Right atrium auricular region (tissue), 2 donors: ENCODE results near the gene CIC. TPM values are rescaled to one million over a fixed set of nuclear protein-coding genes. Genes with fewer than 3 reads are reported as not detected.

Experiments used
- DNase-seq: peaks from one replicate; pipeline ENCODE4 v3.0.0-alpha.2; 2019; ENCODE audit warnings: low spot score
- H3K27ac ChIP-seq, 2 donors: fragments of 200-600 bp; sonication (generic); 1 replicate in 1 of 2; 2 replicates in 1 of 2; pipeline ENCODE4 v1.5.1; 2016 to 2019
- H3K27me3 ChIP-seq, 2 donors: fragments of 200-600 bp; sonication (generic); one replicate each; pipeline versions ENCODE4 v1.5.1 to v1.6.0; 2017 to 2019
- H3K36me3 ChIP-seq: fragments of 200-600 bp; sonication (generic); one replicate; pipeline ENCODE4 v1.5.1; 2016
- H3K4me1 ChIP-seq, 2 donors: fragments of 200-600 bp; sonication (generic); one replicate each; pipeline versions ENCODE4 v1.5.1 to v1.6.0; 2017 to 2019
- H3K4me3 ChIP-seq, 2 donors: fragments of 200-600 bp; sonication (generic); 1 replicate in 1 of 2; 2 replicates in 1 of 2; pipeline ENCODE4 v1.5.1; 2017 to 2019; ENCODE audit warnings: mild to moderate bottlenecking in 1 of 2, moderate library complexity in 1 of 2
- H3K9me3 ChIP-seq, 2 donors: fragments of 200-600 bp; sonication (generic); one replicate each; pipeline ENCODE4 v1.5.1; 2019
- total RNA-seq, 2 donors: library from RNA; depleted of rRNA; stranded (reverse); fragments of >200 nt; gene quantifications; one replicate each; pipeline ENCODE4 v1.1.0, GENCODE V29; 2016
- TF ChIP-seq, protein P1 (sequence below), 2 donors: fragments of 200-600 bp; sonication (generic); IDR thresholded peaks; one replicate each; pipeline ENCODE4 v1.5.1; 2019; ENCODE audit warnings: antibody characterized with exemption in 2 of 2

CIC gene
- total RNA-seq, 2 donors from 2014 or later, result 27.4 to 53.5 TPM

DNA sequence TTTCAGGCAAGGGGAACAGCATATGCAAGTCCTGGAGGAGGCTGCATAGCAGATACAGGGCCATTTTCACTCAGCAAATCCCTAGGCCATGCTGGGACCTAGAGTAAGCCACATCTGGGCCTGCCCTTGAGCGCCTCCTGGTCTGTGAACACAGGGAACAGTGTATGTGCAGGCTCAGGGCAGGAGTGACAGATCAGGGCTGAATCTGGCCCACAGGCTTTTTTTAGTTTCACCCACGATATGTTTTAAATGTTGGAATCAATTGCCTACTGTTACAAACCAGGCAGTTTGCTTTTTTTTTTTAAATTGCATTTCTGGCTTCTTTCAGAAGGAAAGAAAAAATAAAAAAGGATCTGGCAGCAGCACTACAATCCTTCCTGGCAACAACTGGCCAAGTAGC, 42.6 kb downstream of the CIC start:
- no peaks in the 10 kb centered on the region for H3K36me3 ChIP-seq
- no peaks in the 10 kb centered on the region for H3K9me3 ChIP-seq
- H3K4me3 ChIP-seq, result no peak overlapping the region
- no peaks in the 10 kb centered on the region for H3K27me3 ChIP-seq
- H3K4me1 ChIP-seq, result peaks cover 0 to 14% of the 10 kb centered on the region in 2 donors
- no peak for DNase-seq
- TF ChIP-seq, protein P1, sequence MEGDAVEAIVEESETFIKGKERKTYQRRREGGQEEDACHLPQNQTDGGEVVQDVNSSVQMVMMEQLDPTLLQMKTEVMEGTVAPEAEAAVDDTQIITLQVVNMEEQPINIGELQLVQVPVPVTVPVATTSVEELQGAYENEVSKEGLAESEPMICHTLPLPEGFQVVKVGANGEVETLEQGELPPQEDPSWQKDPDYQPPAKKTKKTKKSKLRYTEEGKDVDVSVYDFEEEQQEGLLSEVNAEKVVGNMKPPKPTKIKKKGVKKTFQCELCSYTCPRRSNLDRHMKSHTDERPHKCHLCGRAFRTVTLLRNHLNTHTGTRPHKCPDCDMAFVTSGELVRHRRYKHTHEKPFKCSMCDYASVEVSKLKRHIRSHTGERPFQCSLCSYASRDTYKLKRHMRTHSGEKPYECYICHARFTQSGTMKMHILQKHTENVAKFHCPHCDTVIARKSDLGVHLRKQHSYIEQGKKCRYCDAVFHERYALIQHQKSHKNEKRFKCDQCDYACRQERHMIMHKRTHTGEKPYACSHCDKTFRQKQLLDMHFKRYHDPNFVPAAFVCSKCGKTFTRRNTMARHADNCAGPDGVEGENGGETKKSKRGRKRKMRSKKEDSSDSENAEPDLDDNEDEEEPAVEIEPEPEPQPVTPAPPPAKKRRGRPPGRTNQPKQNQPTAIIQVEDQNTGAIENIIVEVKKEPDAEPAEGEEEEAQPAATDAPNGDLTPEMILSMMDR (IDR thresholded peaks at IDR 0.05), result no peak
- no peak overlapping the region for H3K27ac ChIP-seq

DNA sequence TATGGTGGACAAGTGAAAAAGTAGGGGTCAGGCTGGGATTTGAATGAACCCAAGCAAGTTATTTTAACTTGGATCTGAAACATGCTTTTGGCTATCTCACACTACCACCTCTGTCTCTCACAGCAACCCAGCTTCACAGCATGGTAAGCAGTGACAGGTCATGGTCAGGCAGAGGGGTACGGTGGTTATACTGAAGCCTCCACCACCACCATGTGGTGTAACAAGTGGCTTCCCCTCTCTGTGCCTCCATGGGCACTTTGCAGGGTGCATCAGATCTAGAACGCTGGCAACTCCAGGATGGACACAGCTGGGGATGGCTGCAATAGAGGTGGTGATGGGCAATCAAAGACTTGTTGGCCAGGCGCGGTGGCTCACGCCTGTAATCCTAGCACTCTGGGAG, 43.3 kb downstream of the CIC start:
- no peaks in the 10 kb centered on the region for H3K27me3 ChIP-seq
- H3K4me3 ChIP-seq, result no peak overlapping the region
- H3K4me1 ChIP-seq, result peaks cover 0 to 14% of the 10 kb centered on the region in 2 donors
- no peak for DNase-seq
- no peaks in the 10 kb centered on the region for H3K36me3 ChIP-seq
- no peaks in the 10 kb centered on the region for H3K9me3 ChIP-seq
- TF ChIP-seq, protein P1 (IDR thresholded peaks at IDR 0.05), result no peak
- H3K27ac ChIP-seq, result no peak overlapping the region

DNA sequence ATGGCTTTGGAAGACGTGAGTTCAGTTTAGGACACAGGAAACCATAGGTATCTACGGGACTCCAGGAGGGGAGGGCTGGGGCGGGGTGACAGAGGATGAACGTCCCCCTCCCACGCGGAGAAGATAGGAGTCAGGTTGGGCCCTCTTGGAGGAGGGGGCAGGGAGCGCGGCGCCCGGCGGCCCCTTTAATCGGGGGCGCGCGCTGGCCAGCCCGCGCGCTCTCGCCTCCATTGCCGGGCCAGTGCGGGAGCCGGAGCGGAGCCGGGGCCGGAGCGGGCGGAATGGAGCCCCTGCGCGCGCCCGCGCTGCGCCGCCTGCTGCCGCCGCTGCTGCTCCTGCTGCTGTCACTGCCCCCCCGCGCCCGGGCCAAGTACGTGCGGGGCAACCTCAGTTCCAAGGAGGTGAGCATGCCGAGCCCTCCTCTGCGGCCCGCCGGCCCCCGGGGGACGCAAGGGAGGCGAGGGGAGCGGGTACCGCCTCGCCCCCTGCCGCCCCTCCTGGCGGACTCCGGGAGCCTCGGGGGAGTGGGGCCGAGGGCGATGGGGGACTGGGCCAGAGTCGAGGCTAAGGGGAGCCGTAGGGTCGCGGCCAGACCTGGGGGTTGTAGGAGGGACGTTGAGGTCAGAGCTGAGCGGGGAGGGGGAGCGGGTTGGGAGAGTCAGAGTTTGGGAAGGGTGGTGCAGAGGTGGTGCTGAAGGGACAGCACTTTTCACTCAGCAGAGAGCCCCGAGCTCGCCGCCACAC, 44.2 kb downstream of the CIC start, which contains the start of gene TMEM145:
Gene TMEM145, plus strand, starts transcription at position 214 of the 744 bp plus-strand sequence. Its CDS starts 68 bp downstream, at position 282.
- peaks cover 0 to 14% of the 10 kb centered on the region in 2 donors for H3K4me1 ChIP-seq
- H3K36me3 ChIP-seq, result no peaks in the 10 kb centered on the region
- no peak for DNase-seq
- H3K27ac ChIP-seq, result no peak within 1 kb of the TSS
- peak within 1 kb of the TSS; percentile 50 to 57 for H3K4me3 ChIP-seq
- no peaks in the 10 kb centered on the region for H3K27me3 ChIP-seq
- H3K9me3 ChIP-seq, result no peaks in the 10 kb centered on the region
- TF ChIP-seq, protein P1 (IDR thresholded peaks at IDR 0.05), result peak in 1 of 2 donors; percentile 40

DNA sequence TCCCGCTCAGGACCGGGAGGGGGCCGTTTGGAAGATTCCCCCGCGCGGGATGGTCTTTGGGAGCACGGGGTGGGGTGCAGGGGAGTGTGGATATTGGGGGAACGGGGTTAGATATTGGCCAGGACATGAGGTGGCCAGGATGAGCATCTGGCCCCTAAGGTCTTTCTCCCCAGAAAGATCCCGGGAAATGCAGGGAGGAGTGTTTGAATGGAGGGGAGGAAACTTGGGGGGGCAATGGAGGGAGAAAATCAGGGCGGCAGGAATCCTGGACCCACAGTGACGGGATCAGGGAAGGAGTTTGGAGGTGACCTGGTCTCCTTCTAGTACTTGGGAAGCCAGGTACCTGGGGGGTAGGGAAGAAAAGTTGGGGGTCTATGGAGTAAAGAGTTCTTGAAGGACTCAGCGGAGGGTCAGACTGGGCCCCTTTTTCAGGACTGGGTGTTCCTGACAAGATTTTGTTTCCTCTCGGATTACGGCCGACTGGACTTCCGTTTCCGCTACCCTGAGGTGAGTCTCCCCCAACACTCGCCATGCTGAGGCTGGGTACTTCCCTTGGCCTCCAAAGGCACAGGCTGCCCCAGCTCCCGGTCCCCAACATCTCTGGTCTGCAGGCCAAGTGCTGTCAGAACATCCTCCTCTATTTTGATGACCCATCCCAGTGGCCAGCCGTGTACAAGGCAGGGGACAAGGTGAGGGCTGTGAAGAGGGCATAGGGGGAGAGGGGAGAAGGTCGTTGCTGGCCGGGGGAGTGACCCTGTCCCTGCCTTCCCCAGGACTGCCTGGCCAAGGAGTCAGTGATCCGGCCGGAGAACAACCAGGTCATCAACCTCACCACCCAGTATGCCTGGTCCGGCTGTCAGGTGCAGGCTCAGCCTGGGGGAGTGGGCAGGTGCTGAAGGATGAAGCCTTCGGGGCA, 45.0 kb downstream of the CIC start:
- Histone ChIP-seq H3K27ac (no peak overlapping the region), H3K36me3 (no peaks in the 10 kb centered on the region), H3K27me3 (no peaks in the 10 kb centered on the region), H3K4me3 (peak overlapping the region in 1 of 2 donors; percentile 57), H3K4me1 (peaks cover 0 to 14% of the 10 kb centered on the region in 2 donors), H3K9me3 (no peaks in the 10 kb centered on the region)
- TF ChIP-seq, protein P1 (IDR thresholded peaks at IDR 0.05), result no peak
- no peak for DNase-seq

DNA sequence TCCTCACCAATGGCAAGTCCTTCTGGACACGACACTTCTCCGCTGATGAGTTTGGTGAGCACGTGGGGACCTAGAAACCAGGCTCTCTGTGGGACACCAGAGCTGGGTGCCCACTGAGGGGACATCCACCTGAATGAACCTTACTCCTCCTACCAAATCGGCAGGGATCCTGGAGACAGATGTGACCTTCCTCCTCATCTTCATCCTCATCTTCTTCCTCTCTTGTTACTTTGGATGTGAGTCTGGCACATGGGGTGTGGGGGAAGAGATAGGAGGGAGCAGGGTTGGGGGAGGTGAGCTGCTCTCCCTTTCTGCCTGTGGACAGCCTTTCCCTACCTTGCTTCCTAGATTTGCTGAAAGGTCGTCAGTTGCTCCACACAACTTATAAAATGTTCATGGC, 46.0 kb downstream of the CIC start:
- H3K9me3 ChIP-seq, result no peaks in the 10 kb centered on the region
- TF ChIP-seq, protein P1 (IDR thresholded peaks at IDR 0.05), result no peak
- DNase-seq, result no peak

More for the DNA sequence above, 46.0 kb downstream of the CIC start:
- no peaks in the 10 kb centered on the region for H3K36me3 ChIP-seq
- H3K4me1 ChIP-seq, result peaks cover 0 to 14% of the 10 kb centered on the region in 2 donors
- no peak overlapping the region for H3K27ac ChIP-seq
- no peak overlapping the region for H3K4me3 ChIP-seq
- H3K27me3 ChIP-seq, result no peaks in the 10 kb centered on the region
